HG03103 (cell line): Measurements from ENCODE around the gene CDKAL1.
A peak's percentile ranks its signal among the peaks of the same experiment; 100 is the strongest.
"Not testable (repeated sequence)": the region's sequence is repeated elsewhere in the genome, so short reads cannot be mapped to it uniquely, and the experiment has no call there.

Experiments used
- ATAC-seq: cut with Tn5 transposase; IDR thresholded peaks from one replicate; pipeline ENCODE4 v1.9.1; 2021; ENCODE audit warnings: low read depth; ENCODE audit not compliant: unreplicated experiment

CDKAL1 gene

GRCh38 chr6:21245488-21245887 is 711.2 kb downstream of the CDKAL1 start:
- no peak for ATAC-seq

- no peak for ATAC-seq
Observed at GRCh38 chr6:21246075-21246474, 711.8 kb downstream of the CDKAL1 start.

- not testable (repeated sequence) for ATAC-seq
Observed at GRCh38 chr6:21254460-21254859, 720.2 kb downstream of the CDKAL1 start.

GRCh38 chr6:21256197-21256596 is 721.9 kb downstream of the CDKAL1 start:
- no peak for ATAC-seq

- ATAC-seq = no peak
Observed at GRCh38 chr6:21257125-21257524, 722.9 kb downstream of the CDKAL1 start.

- ATAC-seq = no peak
Observed at GRCh38 chr6:21258665-21259064, 724.4 kb downstream of the CDKAL1 start.

- no peak for ATAC-seq
Observed at GRCh38 chr6:21259660-21260059, 725.4 kb downstream of the CDKAL1 start.

GRCh38 chr6:21262504-21262903 is 728.2 kb downstream of the CDKAL1 start:
- no peak for ATAC-seq

GRCh38 chr6:21263531-21264287 is 729.5 kb downstream of the CDKAL1 start:
- ATAC-seq = peak; percentile 46

- ATAC-seq = peak; percentile 6
Observed at GRCh38 chr6:21264288-21265033, 730.2 kb downstream of the CDKAL1 start.

GRCh38 chr6:21265034-21265729 is 730.9 kb downstream of the CDKAL1 start:
- ATAC-seq = no peak

- no peak for ATAC-seq
Observed at GRCh38 chr6:21265730-21266044, 731.4 kb downstream of the CDKAL1 start.

- ATAC-seq = no peak
Observed at GRCh38 chr6:21270636-21271201, 736.5 kb downstream of the CDKAL1 start.

GRCh38 chr6:21271428-21272155 is 737.3 kb downstream of the CDKAL1 start:
- no peak for ATAC-seq

- ATAC-seq = no peak
Observed at GRCh38 chr6:21273451-21273850, 739.2 kb downstream of the CDKAL1 start.

- ATAC-seq = no peak
Observed at GRCh38 chr6:21274851-21275250, 740.6 kb downstream of the CDKAL1 start.

- no peak for ATAC-seq
Observed at GRCh38 chr6:21277601-21278374, 743.5 kb downstream of the CDKAL1 start.

- ATAC-seq = no peak
Observed at GRCh38 chr6:21278375-21278745, 744.1 kb downstream of the CDKAL1 start.

GRCh38 chr6:21279619-21280018 is 745.4 kb downstream of the CDKAL1 start:
- no peak for ATAC-seq

- ATAC-seq = no peak
Observed at GRCh38 chr6:21281366-21281765, 747.1 kb downstream of the CDKAL1 start.
